HepG2 (cell line): ENCODE data around the gene MTHFD1L. TPM values are rescaled to one million over a fixed set of nuclear protein-coding genes. Genes with fewer than 3 reads are reported as not detected.

Experiments
- ARID4A ChIP-seq: sonication (generic); formaldehyde crosslinking; IDR thresholded peaks from 2 replicates; pipeline ENCODE4 v1.5.0; 2020; ENCODE audit warnings: mild to moderate bottlenecking, missing genetic modification reagents, borderline replicate concordance
- CHD4 ChIP-seq: fragments of 200-600 bp; sonication (generic); IDR thresholded peaks from 2 replicates; pipeline ENCODE4 v1.7.0; 2017; ENCODE audit warnings: mild to moderate bottlenecking, low read length, borderline replicate concordance
- GLI4 ChIP-seq: sonication (generic); formaldehyde crosslinking; IDR thresholded peaks from 2 replicates; pipeline ENCODE4 v1.5.1; 2020; ENCODE audit warnings: missing genetic modification reagents, mild to moderate bottlenecking, moderate library complexity, borderline replicate concordance
- KIAA2018 ChIP-seq: sonication (generic); formaldehyde crosslinking; IDR thresholded peaks from 2 replicates; pipeline ENCODE4 v1.5.0; 2020; ENCODE audit warnings: mild to moderate bottlenecking, missing genetic modification reagents, borderline replicate concordance
- TAF15 ChIP-seq: fragments of 200-400 bp; formaldehyde crosslinking; IDR thresholded peaks from one replicate; pipeline ENCODE4 v1.6.1; 2018; ENCODE audit warnings: mild to moderate bottlenecking, low read depth, low read length; ENCODE audit not compliant: poor library complexity, severe bottlenecking
- TMF1 ChIP-seq: sonication (generic); formaldehyde crosslinking; IDR thresholded peaks from 2 replicates; pipeline ENCODE4 v1.8.1; 2022; ENCODE audit warnings: low read depth, missing genetic modification reagents
- ZBTB10 ChIP-seq: sonication (generic); formaldehyde crosslinking; IDR thresholded peaks from 2 replicates; pipeline ENCODE4 v1.4.0; 2020; ENCODE audit warnings: missing genetic modification reagents, borderline replicate concordance
- ZNF484 ChIP-seq: sonication (generic); formaldehyde crosslinking; IDR thresholded peaks from 2 replicates; pipeline ENCODE4 v1.5.1; 2020; ENCODE audit warnings: mild to moderate bottlenecking, low read depth, missing genetic modification reagents, borderline replicate concordance
- ZNF562 ChIP-seq: sonication (generic); formaldehyde crosslinking; IDR thresholded peaks from 2 replicates; pipeline ENCODE4 v1.8.0; 2022; ENCODE audit warnings: missing genetic modification reagents, borderline replicate concordance
- ZNF784 ChIP-seq: sonication (generic); formaldehyde crosslinking; IDR thresholded peaks from 2 replicates; pipeline ENCODE4 v1.5.1; 2020; ENCODE audit warnings: missing genetic modification reagents, mild to moderate bottlenecking, borderline replicate concordance
- polyA plus RNA-seq, 8 experiments: library from polyadenylated mRNA; depleted of rRNA in 3 of 8; stranded (reverse) in 7 of 8; unstranded in 1 of 8; fragments of >200 nt; fragmentation: Illumina TruSeq in 4 of 8; extraction: Trizol in 4 of 8; gene quantifications; 2 replicates each; pipeline versions ENCODE4 v1.2.1 to v1.2.3, GENCODE V29; 2011 to 2016; ENCODE audit warnings: low read depth in 4 of 8, missing spikeins in 1 of 8, mixed read lengths in 1 of 8; ENCODE audit not compliant: insufficient read depth in 1 of 8
- total RNA-seq, 5 experiments: library from RNA; depleted of rRNA; stranded (reverse); fragments of >200 nt; fragmentation: Illumina TruSeq; extraction: Trizol; gene quantifications; 2 replicates each; pipeline ENCODE4 v1.2.3, GENCODE V29; 2016; ENCODE audit warnings: low read depth in 1 of 5

The MTHFD1L gene
- total and polyA plus RNA-seq, 2 of the 13 experiments (the other 11 are each of a cell fraction or from before 2014, with no cell fraction given), result 24.0 to 39.6 TPM

GRCh38 chr6:151067684-151068596, 202.4 kb downstream of the MTHFD1L start (continued):
- TF ChIP-seq KIAA2018 (CRISPR knock-in tag) (no peak), ARID4A (CRISPR knock-in tag) (peak; percentile 42; the same call in 1 of the 2 replicates), GLI4 (CRISPR knock-in tag) (0 out of 2 replicates have a peak, but pooled peaks have one; percentile 22), CHD4 (no peak), ZNF784 (CRISPR knock-in tag) (peak; percentile 71; the same call in 1 of the 2 replicates), TMF1 (CRISPR knock-in tag) (peak; percentile 52; the same call in 1 of the 2 replicates), ZNF484 (CRISPR knock-in tag) (no peak), ZNF562 (CRISPR knock-in tag) (no peak), ZBTB10 (CRISPR knock-in tag) (no peak), TAF15 (no peak)
